ENCODE results near the gene ACAT2.
A peak's percentile ranks its signal among the peaks of the same experiment; 100 is the strongest.
"Not testable (repeated sequence)": the region's sequence is repeated elsewhere in the genome, so short reads cannot be mapped to it uniquely, and the experiment has no call there.

Gene ACAT2

GRCh38 chr6:159777240-159777904, 15.5 kb downstream of the ACAT2 start:
- no peak overlapping the region for H3K27ac ChIP-seq (ENCODE audit: low read length)
- peaks cover 51 to 58% of the 10 kb centered on the region in 2 donors for H3K36me3 ChIP-seq (ENCODE audit: control insufficient read depth in 1 of 2, insufficient read depth in 2 of 2, low read length in 2 of 2)
- H3K4me3 ChIP-seq (ENCODE audit: low read depth in 1 of 2, low read length in 2 of 2) = no peak overlapping the region
- H3K4me1 ChIP-seq (ENCODE audit: control insufficient read depth in 1 of 2, insufficient read depth in 2 of 2, low read length in 2 of 2) = no peaks in the 10 kb centered on the region
- no peaks in the 10 kb centered on the region for H3K27me3 ChIP-seq (ENCODE audit: low read depth, low read length)
- no peaks in the 10 kb centered on the region for H3K9me3 ChIP-seq (ENCODE audit: control insufficient read depth in 1 of 2, low read length in 2 of 2)

- H3K4me1 ChIP-seq (ENCODE audit: control insufficient read depth in 1 of 2, insufficient read depth in 2 of 2, low read length in 2 of 2) = no peaks in the 10 kb centered on the region
- H3K36me3 ChIP-seq (ENCODE audit: control insufficient read depth in 1 of 2, insufficient read depth in 2 of 2, low read length in 2 of 2) = peaks cover 58 to 65% of the 10 kb centered on the region in 2 donors
- no peaks in the 10 kb centered on the region for H3K27me3 ChIP-seq (ENCODE audit: low read depth, low read length)
- no peak overlapping the region for H3K27ac ChIP-seq (ENCODE audit: low read length)
- H3K4me3 ChIP-seq (ENCODE audit: low read depth in 1 of 2, low read length in 2 of 2) = no peak overlapping the region
- H3K9me3 ChIP-seq (ENCODE audit: control insufficient read depth in 1 of 2, low read length in 2 of 2) = no peaks in the 10 kb centered on the region
These were observed 16.3 kb downstream of the ACAT2 start for GRCh38 chr6:159778131-159778530.

DNA sequence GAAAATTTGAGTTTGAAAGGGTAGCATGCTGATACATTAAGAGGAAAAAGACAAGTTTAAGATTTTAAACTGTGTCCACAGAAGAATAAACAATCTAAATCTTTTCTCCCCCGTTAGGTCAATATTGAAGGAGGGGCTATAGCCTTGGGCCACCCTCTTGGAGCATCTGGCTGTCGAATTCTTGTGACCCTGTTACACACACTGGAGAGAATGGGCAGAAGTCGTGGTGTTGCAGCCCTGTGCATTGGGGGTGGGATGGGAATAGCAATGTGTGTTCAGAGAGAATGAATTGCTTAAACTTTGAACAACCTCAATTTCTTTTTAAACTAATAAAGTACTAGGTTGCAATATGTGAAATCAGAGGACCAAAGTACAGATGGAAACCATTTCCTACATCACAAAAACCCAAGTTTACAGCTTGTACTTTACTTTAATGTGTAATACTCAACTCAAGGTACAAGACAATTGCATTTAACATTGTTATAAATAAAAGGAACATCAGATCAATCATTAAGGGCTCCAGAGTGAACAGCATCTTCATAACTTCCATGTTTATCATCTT, 16.8 kb downstream of the ACAT2 start:
- Histone ChIP-seq H3K9me3 (ENCODE audit: control insufficient read depth in 1 of 2, low read length in 2 of 2) (no peaks in the 10 kb centered on the region), H3K36me3 (ENCODE audit: control insufficient read depth in 1 of 2, insufficient read depth in 2 of 2, low read length in 2 of 2) (peaks cover 61 to 69% of the 10 kb centered on the region in 2 donors), H3K27me3 (ENCODE audit: low read depth, low read length) (no peaks in the 10 kb centered on the region), H3K4me1 (ENCODE audit: control insufficient read depth in 1 of 2, insufficient read depth in 2 of 2, low read length in 2 of 2) (no peaks in the 10 kb centered on the region), H3K4me3 (ENCODE audit: low read depth in 1 of 2, low read length in 2 of 2) (no peak overlapping the region), H3K27ac (ENCODE audit: low read length) (no peak overlapping the region)

DNA sequence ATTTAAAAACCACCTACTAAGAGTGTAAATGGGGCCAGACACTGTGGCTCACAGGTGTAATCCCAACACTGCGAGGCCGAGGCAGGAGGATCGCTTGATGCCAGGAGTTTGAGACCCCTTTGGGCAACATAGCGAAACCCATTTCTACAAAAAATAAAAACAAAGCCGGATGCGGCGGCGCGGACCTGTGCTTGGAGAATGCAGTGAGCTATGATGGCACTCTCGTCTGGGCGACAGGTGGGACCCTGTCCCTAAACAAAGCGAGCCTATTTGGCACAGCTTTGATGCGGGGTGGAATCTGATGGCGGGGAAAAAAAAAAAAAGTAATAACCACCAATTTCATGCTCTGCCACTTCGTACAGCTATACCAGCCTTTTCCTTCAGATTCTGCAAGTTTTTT, 26.4 kb downstream of the ACAT2 start:
- peaks cover 28 to 33% of the 10 kb centered on the region in 2 donors for H3K36me3 ChIP-seq (ENCODE audit: control insufficient read depth in 1 of 2, insufficient read depth in 2 of 2, low read length in 2 of 2)
- H3K4me3 ChIP-seq (ENCODE audit: low read depth in 1 of 2, low read length in 2 of 2) = peak overlapping the region; percentile 96 to 97
- H3K27ac ChIP-seq (ENCODE audit: low read length) = peak overlapping the region; percentile 73

GRCh38 chr6:159788753-159789376, 27.0 kb downstream of the ACAT2 start:
- H3K4me1 ChIP-seq (ENCODE audit: control insufficient read depth in 1 of 2, insufficient read depth in 2 of 2, low read length in 2 of 2) = peaks cover 22 to 47% of the 10 kb centered on the region in 2 donors
- peak overlapping the region; percentile 96 to 97 for H3K4me3 ChIP-seq (ENCODE audit: low read depth in 1 of 2, low read length in 2 of 2)
- peak overlapping the region; percentile 73 for H3K27ac ChIP-seq (ENCODE audit: low read length)
- peaks cover 22 to 27% of the 10 kb centered on the region in 2 donors for H3K36me3 ChIP-seq (ENCODE audit: control insufficient read depth in 1 of 2, insufficient read depth in 2 of 2, low read length in 2 of 2)
- no peaks in the 10 kb centered on the region for H3K9me3 ChIP-seq (ENCODE audit: control insufficient read depth in 1 of 2, low read length in 2 of 2)
- H3K27me3 ChIP-seq (ENCODE audit: low read depth, low read length) = no peaks in the 10 kb centered on the region

More for the DNA sequence above, 26.4 kb downstream of the ACAT2 start:
- Histone ChIP-seq H3K4me1 (ENCODE audit: control insufficient read depth in 1 of 2, insufficient read depth in 2 of 2, low read length in 2 of 2) (peaks cover 22 to 47% of the 10 kb centered on the region in 2 donors), H3K9me3 (ENCODE audit: control insufficient read depth in 1 of 2, low read length in 2 of 2) (no peaks in the 10 kb centered on the region), H3K27me3 (ENCODE audit: low read depth, low read length) (no peaks in the 10 kb centered on the region)

GRCh38 chr6:159789377-159790148, 27.7 kb downstream of the ACAT2 start, which contains the start of gene TCP1:
Gene TCP1 (minus strand): TSS chr6:159789602. CDS start chr6:159789468, 134 bp downstream.
- H3K4me1 ChIP-seq (ENCODE audit: control insufficient read depth in 1 of 2, insufficient read depth in 2 of 2, low read length in 2 of 2) = peaks cover 22 to 47% of the 10 kb centered on the region in 2 donors
- peak within 1 kb of the TSS; percentile 96 to 97 for H3K4me3 ChIP-seq (ENCODE audit: low read depth in 1 of 2, low read length in 2 of 2)
- peak within 1 kb of the TSS; percentile 98 for H3K27ac ChIP-seq (ENCODE audit: low read length)
- H3K9me3 ChIP-seq (ENCODE audit: control insufficient read depth in 1 of 2, low read length in 2 of 2) = no peaks in the 10 kb centered on the region
- peaks cover 20 to 22% of the 10 kb centered on the region in 2 donors for H3K36me3 ChIP-seq (ENCODE audit: control insufficient read depth in 1 of 2, insufficient read depth in 2 of 2, low read length in 2 of 2)
- no peaks in the 10 kb centered on the region for H3K27me3 ChIP-seq (ENCODE audit: low read depth, low read length)

DNA sequence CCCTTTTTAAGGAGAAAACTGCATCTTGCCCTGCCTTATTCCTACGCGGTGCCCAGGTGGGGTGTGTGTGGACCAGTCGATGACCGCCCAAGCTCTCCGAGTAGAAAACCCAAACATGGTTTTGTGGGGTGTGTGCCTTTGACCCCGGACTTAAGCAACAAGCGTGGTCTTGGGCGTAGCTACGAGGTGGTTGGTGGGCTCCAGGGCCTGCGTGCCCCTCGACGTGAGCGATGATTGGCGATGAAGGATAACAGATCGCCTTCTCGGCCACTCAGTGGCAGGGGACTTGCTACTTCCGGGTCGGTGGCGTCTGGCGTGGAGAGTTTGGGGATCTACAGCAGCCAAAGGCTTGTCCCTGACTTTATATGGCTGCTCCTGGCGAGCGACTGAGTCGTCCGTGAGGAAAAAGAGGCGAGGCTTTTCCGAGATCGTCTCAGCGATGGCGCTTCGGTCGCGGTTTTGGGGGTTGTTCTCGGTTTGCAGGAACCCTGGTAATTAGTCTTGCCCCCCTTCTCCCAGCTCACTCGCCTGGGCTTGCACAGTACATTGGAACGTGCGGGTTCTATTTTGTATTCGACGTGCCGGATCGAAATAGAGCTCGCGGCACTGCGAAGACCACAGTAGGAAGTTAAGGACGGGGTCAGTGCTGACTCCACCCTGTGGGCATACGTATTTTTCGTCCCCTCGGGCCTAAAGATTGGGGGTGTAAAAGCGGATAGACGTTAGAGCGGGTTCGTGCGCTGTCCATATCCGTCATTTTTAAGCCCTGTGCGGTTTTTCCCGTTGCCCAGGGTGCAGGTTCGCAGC, 28.5 kb downstream of the ACAT2 start, which contains the start of gene MRPL18:
MRPL18 (plus strand) TSS at position 319 of the 807 bp plus-strand sequence; CDS start at position 440, 121 bp downstream.
- Histone ChIP-seq H3K27ac (ENCODE audit: low read length) (peak within 1 kb of the TSS; percentile 98), H3K4me1 (ENCODE audit: control insufficient read depth in 1 of 2, insufficient read depth in 2 of 2, low read length in 2 of 2) (peaks cover 22 to 47% of the 10 kb centered on the region in 2 donors), H3K27me3 (ENCODE audit: low read depth, low read length) (no peaks in the 10 kb centered on the region), H3K9me3 (ENCODE audit: control insufficient read depth in 1 of 2, low read length in 2 of 2) (no peaks in the 10 kb centered on the region), H3K36me3 (ENCODE audit: control insufficient read depth in 1 of 2, insufficient read depth in 2 of 2, low read length in 2 of 2) (peaks cover 14% of the 10 kb centered on the region in 2 donors), H3K4me3 (ENCODE audit: low read depth in 1 of 2, low read length in 2 of 2) (peak within 1 kb of the TSS; percentile 96 to 97)

- Histone ChIP-seq H3K27ac (ENCODE audit: low read length) (peak overlapping the region; percentile 98), H3K27me3 (ENCODE audit: low read depth, low read length) (no peaks in the 10 kb centered on the region), H3K36me3 (ENCODE audit: control insufficient read depth in 1 of 2, insufficient read depth in 2 of 2, low read length in 2 of 2) (peaks cover 7 to 8% of the 10 kb centered on the region in 2 donors), H3K4me3 (ENCODE audit: low read depth in 1 of 2, low read length in 2 of 2) (peak overlapping the region; percentile 96 to 97), H3K9me3 (ENCODE audit: control insufficient read depth in 1 of 2, low read length in 2 of 2) (no peaks in the 10 kb centered on the region), H3K4me1 (ENCODE audit: control insufficient read depth in 1 of 2, insufficient read depth in 2 of 2, low read length in 2 of 2) (peaks cover 22 to 44% of the 10 kb centered on the region in 2 donors)
These were observed 29.2 kb downstream of the ACAT2 start for GRCh38 chr6:159790956-159791598.

GRCh38 chr6:159794976-159795375, 33.1 kb downstream of the ACAT2 start:
- H3K4me3 ChIP-seq (ENCODE audit: low read depth in 1 of 2, low read length in 2 of 2); H3K9me3 ChIP-seq (ENCODE audit: control insufficient read depth in 1 of 2, low read length in 2 of 2); H3K27ac ChIP-seq (ENCODE audit: low read length); H3K27me3 ChIP-seq (ENCODE audit: low read depth, low read length): not testable (repeated sequence)
- peaks cover 13 to 21% of the 10 kb centered on the region in 2 donors for H3K4me1 ChIP-seq (ENCODE audit: control insufficient read depth in 1 of 2, insufficient read depth in 2 of 2, low read length in 2 of 2)
- peaks cover 24 to 36% of the 10 kb centered on the region in 2 donors for H3K36me3 ChIP-seq (ENCODE audit: control insufficient read depth in 1 of 2, insufficient read depth in 2 of 2, low read length in 2 of 2)

DNA sequence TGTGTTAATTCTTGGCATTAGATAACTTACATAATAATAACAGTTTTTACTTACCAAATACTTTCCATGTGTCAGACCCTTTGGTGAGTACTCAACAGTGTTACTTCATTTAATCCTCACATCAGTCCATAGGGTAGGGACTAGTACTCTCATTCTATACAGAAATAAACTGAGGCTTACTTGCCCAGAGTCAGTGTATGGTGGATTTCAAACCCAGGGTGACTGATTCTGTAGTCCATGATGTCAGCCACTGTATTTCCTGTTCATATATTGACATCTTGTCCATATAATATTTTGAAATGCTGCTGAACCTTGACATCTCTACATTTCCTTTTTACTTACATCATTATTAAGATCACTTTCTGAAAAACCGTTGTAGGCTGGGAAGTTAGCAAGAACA, 35.7 kb downstream of the ACAT2 start:
- Histone ChIP-seq H3K4me3 (ENCODE audit: low read depth in 1 of 2, low read length in 2 of 2) (no peak overlapping the region), H3K9me3 (ENCODE audit: control insufficient read depth in 1 of 2, low read length in 2 of 2) (no peaks in the 10 kb centered on the region), H3K36me3 (ENCODE audit: control insufficient read depth in 1 of 2, insufficient read depth in 2 of 2, low read length in 2 of 2) (peaks cover 24 to 40% of the 10 kb centered on the region in 2 donors), H3K4me1 (ENCODE audit: control insufficient read depth in 1 of 2, insufficient read depth in 2 of 2, low read length in 2 of 2) (peaks cover 0 to 3% of the 10 kb centered on the region in 2 donors), H3K27me3 (ENCODE audit: low read depth, low read length) (no peaks in the 10 kb centered on the region), H3K27ac (ENCODE audit: low read length) (no peak overlapping the region)

Measured in muscle layer of duodenum (tissue), 2 donors.